GM18520 (cell line): Measurements from ENCODE around the gene NOMO2.
"Not testable (repeated sequence)": the region's sequence is repeated elsewhere in the genome, so short reads cannot be mapped to it uniquely, and the experiment has no call there.

Experiments used
- ATAC-seq: cut with Tn5 transposase; IDR thresholded peaks from one replicate; pipeline ENCODE4 v1.9.1; 2021; ENCODE audit not compliant: unreplicated experiment

NOMO2 gene, protein sequence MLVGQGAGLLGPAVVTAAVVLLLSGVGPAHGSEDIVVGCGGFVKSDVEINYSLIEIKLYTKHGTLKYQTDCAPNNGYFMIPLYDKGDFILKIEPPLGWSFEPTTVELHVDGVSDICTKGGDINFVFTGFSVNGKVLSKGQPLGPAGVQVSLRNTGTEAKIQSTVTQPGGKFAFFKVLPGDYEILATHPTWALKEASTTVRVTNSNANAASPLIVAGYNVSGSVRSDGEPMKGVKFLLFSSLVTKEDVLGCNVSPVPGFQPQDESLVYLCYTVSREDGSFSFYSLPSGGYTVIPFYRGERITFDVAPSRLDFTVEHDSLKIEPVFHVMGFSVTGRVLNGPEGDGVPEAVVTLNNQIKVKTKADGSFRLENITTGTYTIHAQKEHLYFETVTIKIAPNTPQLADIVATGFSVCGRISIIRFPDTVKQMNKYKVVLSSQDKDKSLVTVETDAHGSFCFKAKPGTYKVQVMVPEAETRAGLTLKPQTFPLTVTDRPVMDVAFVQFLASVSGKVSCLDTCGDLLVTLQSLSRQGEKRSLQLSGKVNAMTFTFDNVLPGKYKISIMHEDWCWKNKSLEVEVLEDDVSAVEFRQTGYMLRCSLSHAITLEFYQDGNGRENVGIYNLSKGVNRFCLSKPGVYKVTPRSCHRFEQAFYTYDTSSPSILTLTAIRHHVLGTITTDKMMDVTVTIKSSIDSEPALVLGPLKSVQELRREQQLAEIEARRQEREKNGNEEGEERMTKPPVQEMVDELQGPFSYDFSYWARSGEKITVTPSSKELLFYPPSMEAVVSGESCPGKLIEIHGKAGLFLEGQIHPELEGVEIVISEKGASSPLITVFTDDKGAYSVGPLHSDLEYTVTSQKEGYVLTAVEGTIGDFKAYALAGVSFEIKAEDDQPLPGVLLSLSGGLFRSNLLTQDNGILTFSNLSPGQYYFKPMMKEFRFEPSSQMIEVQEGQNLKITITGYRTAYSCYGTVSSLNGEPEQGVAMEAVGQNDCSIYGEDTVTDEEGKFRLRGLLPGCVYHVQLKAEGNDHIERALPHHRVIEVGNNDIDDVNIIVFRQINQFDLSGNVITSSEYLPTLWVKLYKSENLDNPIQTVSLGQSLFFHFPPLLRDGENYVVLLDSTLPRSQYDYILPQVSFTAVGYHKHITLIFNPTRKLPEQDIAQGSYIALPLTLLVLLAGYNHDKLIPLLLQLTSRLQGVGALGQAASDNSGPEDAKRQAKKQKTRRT

DNA sequence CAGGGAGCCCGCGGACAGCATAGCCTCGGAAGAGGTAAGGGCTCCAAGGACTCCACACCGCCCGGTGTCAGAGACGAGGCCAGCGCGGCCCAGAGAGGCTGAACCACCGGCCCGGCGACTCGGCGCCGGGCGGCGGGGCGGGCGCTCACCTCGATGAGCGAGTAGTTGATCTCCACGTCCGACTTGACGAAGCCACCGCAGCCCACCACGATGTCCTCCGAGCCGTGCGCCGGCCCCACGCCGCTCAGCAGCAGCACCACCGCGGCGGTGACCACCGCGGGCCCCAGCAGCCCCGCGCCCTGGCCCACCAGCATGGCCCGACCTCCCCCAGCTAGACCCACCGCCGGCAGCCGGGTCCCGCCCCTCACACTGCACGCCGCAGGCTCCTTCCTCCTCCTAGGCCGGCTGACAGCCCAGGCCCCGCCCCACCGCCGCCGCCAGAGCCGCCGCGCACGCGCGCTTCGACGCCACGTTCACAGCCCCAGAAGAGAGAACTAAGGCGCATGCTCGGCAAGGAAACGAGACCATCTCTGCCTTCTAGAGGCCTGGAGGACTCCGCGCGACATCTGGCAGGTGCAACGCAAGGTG lies at the start of gene NOMO2:
Gene NOMO2 (minus strand): TSS at position 371 of the 588 bp plus-strand sequence. CDS start 57 bp downstream, at position 314.
- peak; percentile 76 for ATAC-seq

GRCh38 chr16:18610147-18610803 lies 48.4 kb upstream of the NOMO2 start:
- ATAC-seq, result not testable (repeated sequence)

DNA sequence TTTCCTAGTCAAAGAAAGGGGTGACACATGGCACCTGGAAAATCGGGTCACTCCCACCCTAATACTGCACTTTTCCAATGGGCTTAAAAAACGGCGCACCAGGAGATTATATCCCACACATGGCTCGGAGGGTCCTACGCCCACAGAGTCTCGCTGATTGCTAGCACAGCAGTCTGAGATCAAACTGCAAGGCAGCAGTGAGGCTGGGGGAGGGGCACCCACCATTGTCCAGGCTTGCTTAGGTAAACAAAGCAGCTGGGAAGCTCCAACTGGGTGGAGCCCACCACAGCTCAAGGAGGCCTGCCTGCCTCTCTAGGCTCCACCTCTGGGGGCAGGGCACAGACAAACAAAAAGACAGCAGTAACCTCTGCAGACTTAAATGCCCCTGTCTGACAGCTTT lies 46.4 kb upstream of the NOMO2 start:
- not testable (repeated sequence) for ATAC-seq

- not testable (repeated sequence) for ATAC-seq
These were observed 41.8 kb upstream of the NOMO2 start for GRCh38 chr16:18603572-18604246.

- ATAC-seq, result not testable (repeated sequence)
These were observed 36.7 kb upstream of the NOMO2 start for GRCh38 chr16:18598582-18598981.

DNA sequence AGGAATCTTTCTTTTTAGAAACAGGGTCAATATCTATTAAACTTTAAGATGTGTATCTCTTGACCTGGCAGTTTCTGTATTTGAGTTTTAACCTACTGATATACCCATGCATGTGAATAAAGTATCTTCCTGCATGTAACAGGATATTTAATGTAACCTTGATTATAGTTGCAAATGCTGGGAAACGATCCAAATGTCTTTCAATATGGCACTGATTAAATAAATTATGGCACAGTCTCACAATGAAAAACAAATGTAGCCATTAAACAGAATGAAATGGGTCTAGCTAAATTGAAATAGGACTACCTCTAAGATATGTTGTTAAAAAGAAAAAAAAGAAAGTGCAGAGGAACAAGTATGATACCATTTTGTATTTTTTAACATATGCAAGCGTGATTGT lies 35.8 kb upstream of the NOMO2 start:
- not testable (repeated sequence) for ATAC-seq

DNA sequence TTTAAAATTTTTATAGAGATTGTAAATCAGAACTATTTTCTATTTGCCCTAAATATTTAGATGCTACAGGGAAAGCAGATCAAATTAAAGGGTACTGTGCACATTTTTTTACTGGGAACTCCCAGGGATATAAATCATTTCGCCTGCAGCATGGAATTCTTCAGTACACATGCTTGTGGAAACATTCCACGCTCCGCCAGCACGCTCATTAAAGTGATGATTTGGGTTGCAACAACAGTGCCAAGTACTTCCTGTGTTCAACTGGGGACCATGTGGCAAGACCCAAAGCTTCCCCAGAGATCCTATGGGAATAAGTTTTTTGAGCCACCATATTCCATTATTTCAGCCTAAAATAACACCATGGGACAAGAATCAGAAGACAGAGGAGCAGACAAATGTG lies 35.4 kb upstream of the NOMO2 start:
- ATAC-seq, result not testable (repeated sequence)

- ATAC-seq, result not testable (repeated sequence)
These were observed 33.9 kb upstream of the NOMO2 start for GRCh38 chr16:18595796-18596195.

GRCh38 chr16:18594880-18595279 lies 33.0 kb upstream of the NOMO2 start:
- not testable (repeated sequence) for ATAC-seq

GRCh38 chr16:18593904-18594303 lies 32.0 kb upstream of the NOMO2 start:
- not testable (repeated sequence) for ATAC-seq

DNA sequence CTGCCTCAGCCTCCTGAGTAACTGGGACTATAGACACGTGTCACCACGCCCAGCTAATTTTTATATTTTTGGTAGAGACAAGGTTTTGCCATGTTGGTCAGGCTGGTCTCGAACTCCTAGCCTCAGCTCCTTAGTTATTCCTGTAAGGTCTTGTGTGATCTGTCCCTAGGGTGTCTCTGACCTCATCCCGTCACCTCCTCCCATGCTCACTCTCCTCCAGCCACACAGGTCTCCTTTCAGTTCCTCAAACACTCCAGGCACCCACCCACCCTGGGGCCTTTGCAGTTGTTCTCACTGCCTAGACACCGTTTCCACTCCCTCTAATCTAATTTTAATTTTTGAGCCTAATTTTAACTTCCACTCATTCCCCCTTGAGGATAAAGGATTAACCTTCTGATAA lies 31.1 kb upstream of the NOMO2 start:
- not testable (repeated sequence) for ATAC-seq

DNA sequence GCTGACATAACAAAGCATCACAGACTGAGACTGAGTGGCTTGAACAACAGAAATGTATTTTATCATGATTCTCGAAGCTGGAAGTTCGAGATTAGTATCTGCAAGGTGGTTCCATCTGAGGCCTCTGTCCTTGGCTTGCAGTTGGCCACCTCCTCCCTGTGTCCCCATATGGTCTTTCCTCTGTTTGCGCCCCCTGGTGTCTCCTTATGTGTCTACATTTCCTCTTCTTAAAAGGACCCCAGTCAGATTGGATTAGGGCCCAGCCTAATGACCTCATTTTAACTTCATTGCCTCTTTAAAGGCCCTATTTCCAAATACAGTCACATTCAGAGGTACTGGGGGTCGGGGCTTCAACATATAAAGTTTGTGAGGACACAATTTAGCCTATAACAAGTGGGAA lies 30.0 kb upstream of the NOMO2 start:
- not testable (repeated sequence) for ATAC-seq

GRCh38 chr16:18591441-18591840 lies 29.5 kb upstream of the NOMO2 start:
- ATAC-seq, result not testable (repeated sequence)

DNA sequence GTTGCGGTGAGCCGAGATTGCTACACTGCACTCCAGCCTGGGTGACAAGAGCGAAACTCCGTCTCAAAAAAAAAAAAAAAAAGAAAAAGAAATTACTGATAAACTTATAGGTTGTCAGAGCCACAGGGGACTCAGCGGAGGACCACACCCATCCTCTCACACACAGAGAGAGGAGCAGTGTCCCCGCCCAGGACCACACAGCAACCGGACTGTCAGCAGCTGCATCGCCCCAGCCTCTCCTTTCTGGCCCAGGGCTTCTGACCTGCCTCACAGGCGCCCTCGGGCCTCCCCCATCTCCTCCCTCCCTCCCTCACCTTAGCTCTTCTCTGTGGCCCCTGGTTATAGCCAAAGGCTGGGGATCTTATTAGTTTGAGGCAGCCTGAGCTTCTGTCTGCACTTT lies 27.9 kb upstream of the NOMO2 start:
- not testable (repeated sequence) for ATAC-seq

GRCh38 chr16:18586560-18587540 lies 25.0 kb upstream of the NOMO2 start:
- not testable (repeated sequence) for ATAC-seq

- ATAC-seq, result not testable (repeated sequence)
These were observed 23.9 kb upstream of the NOMO2 start for GRCh38 chr16:18585789-18586188.

- no peak for ATAC-seq
These were observed 21.0 kb upstream of the NOMO2 start for GRCh38 chr16:18582902-18583301.

DNA sequence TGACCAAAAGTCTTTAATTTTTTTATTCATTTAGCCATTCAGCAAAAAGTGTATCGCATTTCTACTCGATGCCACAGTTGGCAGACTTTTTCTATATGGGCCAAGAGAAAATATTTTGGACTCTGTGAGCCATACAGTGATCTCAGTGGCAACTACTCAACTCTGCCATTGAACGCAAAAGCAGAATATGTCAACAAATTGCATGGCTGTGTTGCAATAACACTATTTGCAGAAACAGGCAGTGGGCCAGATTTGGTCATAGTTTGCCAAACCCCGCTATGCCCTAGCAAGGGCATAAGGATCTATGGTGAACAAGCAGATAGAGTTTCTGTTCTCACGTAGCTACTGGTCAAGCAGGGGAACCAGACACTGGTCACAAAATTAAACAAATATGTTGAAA lies 18.5 kb upstream of the NOMO2 start:
- not testable (repeated sequence) for ATAC-seq
